GM18505 (cell line): Measurements from ENCODE around the gene METRNL.
"Not testable (repeated sequence)": the region's sequence is repeated elsewhere in the genome, so short reads cannot be mapped to it uniquely, and the experiment has no call there.

Experiments used
- ATAC-seq: cut with Tn5 transposase; IDR thresholded peaks from one replicate; pipeline ENCODE4 v1.9.1; 2021; ENCODE audit not compliant: unreplicated experiment
- POLR2A ChIP-seq: IDR thresholded peaks from 4 replicates; pipeline ENCODE4 v1.6.1; 2011; ENCODE audit warnings: borderline replicate concordance; ENCODE audit not compliant: insufficient read depth, insufficient read length; ENCODE audit errors: extremely low read depth

The METRNL gene

DNA sequence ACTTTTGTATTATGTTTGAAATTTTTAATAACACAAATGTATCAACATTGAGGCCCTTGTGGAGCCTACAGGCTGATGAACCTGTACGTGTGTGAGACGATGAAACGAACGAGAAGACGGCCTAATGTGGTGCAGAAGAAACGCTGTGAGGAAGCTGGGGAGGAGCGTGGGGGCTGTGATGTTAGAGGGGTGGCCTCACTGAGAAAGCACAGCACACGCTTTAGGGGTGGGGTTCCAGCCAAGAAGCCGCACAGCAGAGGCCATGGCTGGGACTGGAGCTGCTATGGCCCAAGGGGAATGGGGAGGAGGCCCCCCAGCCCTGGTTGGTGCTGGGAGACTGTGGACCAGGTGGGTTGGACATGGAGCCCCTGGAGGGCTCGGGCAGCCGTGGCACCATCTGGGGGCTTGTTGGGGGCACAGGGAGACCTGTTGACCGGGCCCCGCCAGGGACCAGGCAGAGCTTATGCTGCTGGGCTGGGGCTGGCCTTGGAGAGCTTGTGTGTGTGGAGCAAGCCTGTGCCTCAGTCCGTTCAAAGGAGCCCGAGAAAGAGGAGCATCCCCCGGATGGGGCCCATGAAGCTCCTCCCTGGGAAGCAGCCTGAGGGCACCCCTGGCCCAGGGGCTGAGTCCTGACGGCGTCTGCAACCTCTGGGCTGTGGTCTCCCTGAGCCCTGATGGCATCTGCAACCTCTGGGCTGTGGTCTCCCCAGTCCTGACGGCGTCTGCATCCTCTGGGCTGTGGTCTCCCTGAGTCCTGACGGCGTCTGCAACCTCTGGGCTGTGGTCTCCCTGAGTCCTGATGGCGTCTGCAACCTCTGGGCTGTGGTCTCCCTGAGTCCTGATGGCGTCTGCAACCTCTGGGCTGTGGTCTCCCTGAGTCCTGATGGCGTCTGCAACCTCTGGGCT is 44.7 kb downstream of the METRNL start:
- no peak for ATAC-seq
- TF ChIP-seq POLR2A: no peak

- no peak for ATAC-seq
- TF ChIP-seq POLR2A: no peak
Measured at GRCh38 chr17:83124871-83125514, 45.6 kb downstream of the METRNL start.

- no peak for ATAC-seq
- TF ChIP-seq POLR2A: no peak
Measured at GRCh38 chr17:83125515-83126274, 46.3 kb downstream of the METRNL start.

DNA sequence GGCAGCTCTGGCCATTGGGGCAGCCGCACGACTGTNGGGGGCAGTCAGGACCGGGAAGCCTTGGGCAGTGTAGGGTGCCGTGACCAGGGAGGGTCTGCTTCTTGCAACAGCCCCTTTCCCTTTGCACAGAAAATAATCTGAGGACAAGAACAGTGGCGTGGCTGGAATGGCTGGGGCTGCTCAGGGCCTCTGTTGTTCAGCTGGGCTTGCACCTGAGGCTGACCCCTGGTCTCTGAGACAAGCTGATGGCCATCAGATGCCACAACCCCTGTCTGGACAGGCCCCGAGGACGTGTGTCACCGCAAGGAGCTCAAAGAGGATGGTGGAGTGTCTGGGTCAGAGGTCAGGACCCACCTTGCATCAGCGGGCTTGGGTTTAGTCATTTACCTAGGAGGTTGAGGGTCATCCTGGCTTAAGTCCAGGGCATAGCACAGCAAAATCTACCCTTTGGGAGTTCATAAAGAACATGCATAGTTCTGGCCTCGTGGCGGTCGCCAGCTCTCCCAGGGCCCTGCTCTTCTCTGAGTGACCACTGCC is 46.9 kb downstream of the METRNL start:
- TF ChIP-seq POLR2A: no peak

GRCh38 chr17:83127431-83128160 is 48.2 kb downstream of the METRNL start:
- TF ChIP-seq POLR2A: no peak
- no peak for ATAC-seq

More for the DNA sequence above, 46.9 kb downstream of the METRNL start:
- no peak for ATAC-seq

DNA sequence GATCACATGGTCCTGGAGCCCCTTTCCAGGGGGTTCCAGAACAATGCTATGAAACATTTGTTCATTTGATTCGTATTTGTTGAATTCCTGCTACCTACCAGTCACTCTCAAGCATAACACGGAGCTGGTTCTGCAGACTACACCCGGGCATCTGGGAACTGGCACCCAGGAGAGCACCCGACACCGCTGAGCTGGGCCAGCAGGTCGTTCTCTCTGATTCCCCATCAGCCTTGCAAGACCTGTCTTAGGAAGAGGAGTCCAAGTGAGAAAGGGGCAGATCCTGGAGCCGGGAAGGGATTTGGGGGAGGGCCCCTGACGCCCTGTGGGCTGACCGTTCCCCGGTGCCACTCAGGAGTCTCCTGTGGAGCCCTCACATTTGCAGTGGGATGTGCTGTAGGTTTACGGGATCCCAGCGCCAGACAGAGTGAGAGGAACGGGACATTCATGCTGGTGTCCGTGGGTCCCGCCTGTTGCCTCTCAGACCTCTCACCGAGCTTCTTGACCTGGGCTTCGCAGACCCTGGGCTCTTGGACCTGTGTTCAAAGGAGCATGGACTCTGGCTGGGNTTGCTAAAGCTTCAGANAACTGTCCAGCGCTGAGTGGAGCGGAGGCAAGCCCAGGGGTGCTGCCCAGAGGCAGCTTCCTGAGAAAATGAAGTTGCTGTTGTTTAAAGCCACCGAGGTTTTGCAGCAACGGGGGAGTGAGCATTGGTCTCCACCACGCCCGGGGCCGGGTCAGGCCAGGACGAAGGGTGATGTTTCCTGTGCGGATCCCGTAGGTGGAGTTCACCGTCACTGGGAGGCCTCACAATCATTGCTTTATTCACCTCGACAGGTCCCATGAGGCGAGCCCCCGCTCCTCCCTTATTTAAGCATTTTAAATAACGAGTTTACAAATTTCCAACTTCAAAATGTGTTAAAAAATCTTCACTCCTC is 49.2 kb downstream of the METRNL start:
- ATAC-seq: no peak
- TF ChIP-seq POLR2A: no peak

- ATAC-seq: no peak
Measured at GRCh38 chr17:83129676-83130075, 50.3 kb downstream of the METRNL start.

DNA sequence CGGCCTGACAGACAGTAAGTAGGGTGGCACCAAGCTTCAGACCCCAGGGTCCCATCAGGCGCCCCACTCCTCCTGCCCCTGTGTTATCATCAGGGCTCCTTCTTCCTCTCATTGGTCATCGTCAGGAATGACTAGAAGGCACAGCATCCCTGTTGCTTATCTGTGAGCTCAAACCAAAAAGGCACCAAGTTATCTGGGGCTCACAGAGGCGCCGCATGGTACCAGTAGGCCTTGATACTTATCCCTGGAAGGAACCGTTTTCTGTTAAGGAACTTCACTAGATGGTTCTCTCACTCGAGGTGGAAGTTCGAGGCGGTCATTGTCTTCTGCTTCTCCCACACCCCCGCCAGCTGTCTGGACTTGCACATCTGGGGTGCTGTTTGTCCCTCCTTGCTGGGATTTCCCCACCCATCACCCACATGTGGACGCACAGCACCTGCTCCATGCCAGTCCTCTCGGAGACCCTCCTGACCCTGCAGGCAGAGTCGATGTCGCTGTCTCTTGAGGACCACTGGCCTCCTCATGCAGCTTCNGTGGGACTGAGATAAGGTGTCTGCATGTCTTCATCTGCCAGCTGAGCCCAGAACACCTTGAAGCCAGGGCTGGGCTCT is 52.1 kb downstream of the METRNL start:
- TF ChIP-seq POLR2A: no peak
- no peak for ATAC-seq

More at GRCh38 chr17:83129676-83130075, 50.3 kb downstream of the METRNL start:
- TF ChIP-seq POLR2A: no peak

- no peak for TF ChIP-seq POLR2A
- no peak for ATAC-seq
Measured at GRCh38 chr17:83132251-83133081, 53.1 kb downstream of the METRNL start.

GRCh38 chr17:83133302-83134121 is 54.1 kb downstream of the METRNL start:
- ATAC-seq: no peak
- no peak for TF ChIP-seq POLR2A

DNA sequence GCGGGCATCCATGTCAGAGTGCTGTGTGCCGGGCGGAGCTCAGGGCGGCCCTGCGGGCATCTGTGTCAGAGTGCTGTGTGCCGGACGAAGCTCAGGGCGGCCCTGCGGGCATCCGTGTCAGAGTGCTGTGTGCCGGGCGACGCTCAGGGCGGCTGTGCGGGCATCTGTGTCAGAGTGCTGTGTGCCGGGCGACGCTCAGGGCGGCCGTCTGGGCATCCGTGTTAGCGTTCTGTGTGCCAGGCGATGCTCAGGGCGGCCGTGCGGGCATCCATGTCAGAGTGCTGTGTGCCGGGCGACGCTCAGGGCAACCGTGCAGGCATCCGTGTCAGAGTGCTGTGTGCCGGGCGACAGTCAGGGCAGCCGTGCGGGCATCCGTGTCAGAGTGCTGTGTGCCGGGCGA is 55.0 kb downstream of the METRNL start:
- ATAC-seq: not testable (repeated sequence)
